Activated CD8-positive, alpha-beta T cell treated with anti-CD3 and anti-CD28 coated beads for 36 hours (primary cell): ENCODE results near the gene CYB5B. TPM values are rescaled to one million over a fixed set of nuclear protein-coding genes. Genes with fewer than 3 reads are reported as not detected.

Experiments
- ATAC-seq: fragments of 200-7000 bp; cut with Tn5 transposase; one replicate; pipeline ENCODE4 v1.10.0; 2021; ENCODE audit warnings: mild to moderate bottlenecking, moderate library complexity
- CTCF ChIA-PET: fragments of 350-600 bp; sonication (Branson Sonifier 250); formaldehyde crosslinking; loops from one replicate; lab custom pipeline; 2021; ENCODE audit warnings: antibody characterized with exemption; lab: Charles Lee
- POLR2A ChIA-PET: fragments of 350-600 bp; sonication (Branson Sonifier 250); formaldehyde crosslinking; loops from one replicate; lab custom pipeline; 2021; ENCODE audit warnings: antibody characterized with exemption; lab: Charles Lee
- DNase-seq: peaks from one replicate; pipeline ENCODE4 v3.0.0-alpha.2; 2020
- H3K27ac Mint-ChIP-seq: one replicate; pipeline ENCODE4 v1.8.0; 2021; ENCODE audit warnings: mild to moderate bottlenecking, mixed read lengths
- H3K27me3 Mint-ChIP-seq: one replicate; pipeline ENCODE4 v1.8.0; 2021; ENCODE audit warnings: mixed read lengths
- H3K36me3 Mint-ChIP-seq: one replicate; pipeline ENCODE4 v1.8.0; 2021; ENCODE audit warnings: low read depth, mixed read lengths
- H3K4me1 Mint-ChIP-seq: one replicate; pipeline ENCODE4 v1.8.0; 2021; ENCODE audit warnings: low read depth, mixed read lengths
- H3K4me3 Mint-ChIP-seq: one replicate; pipeline ENCODE4 v1.8.0; 2021; ENCODE audit warnings: mild to moderate bottlenecking, moderate library complexity, mixed read lengths
- H3K9me3 Mint-ChIP-seq: one replicate; pipeline ENCODE4 v1.8.0; 2021; ENCODE audit warnings: mixed read lengths
- CTCF ChIP-seq: fragments of 200-600 bp; IDR thresholded peaks from one replicate; pipeline ENCODE4 v1.8.0; 2022; ENCODE audit warnings: antibody characterized with exemption, mild to moderate bottlenecking
- intact Hi-C: fragments of 100-400 bp; cut with micrococcal nuclease; formaldehyde crosslinking; loops from one replicate; pipeline ENCODE4 v1.10.0; 2022
- total RNA-seq, 2 experiments: library from RNA; stranded (reverse); gene quantifications; one replicate each; pipeline ENCODE4 v1.2.3, GENCODE V29; 2021

The CYB5B gene
- total RNA-seq, 2 experiments from 2014 or later = 159 to 163 TPM

- intact Hi-C loops = no loop called here
- no peaks in the 10 kb centered on the region for H3K27me3 Mint-ChIP-seq
- CTCF ChIA-PET = interaction anchor here (1.8 kb wide), 1 partner anchor 12 kb away, joined by 5 read pairs; no protein-coding TSS in a partner anchor
- no peaks in the 10 kb centered on the region for H3K4me1 Mint-ChIP-seq
- POLR2A ChIA-PET = interaction anchor here (0.6 kb wide), 1 partner anchor 580 kb away, joined by 3 read pairs; no protein-coding TSS in a partner anchor
- no peak overlapping the region for H3K27ac Mint-ChIP-seq
- ATAC-seq (no peak), DNase-seq (no peak)
- H3K36me3 Mint-ChIP-seq = no peaks in the 10 kb centered on the region
- no peaks in the 10 kb centered on the region for H3K9me3 Mint-ChIP-seq
- TF ChIP-seq CTCF = no peak
- no peak overlapping the region for H3K4me3 Mint-ChIP-seq
These were observed 59.2 kb downstream of the CYB5B start for GRCh38 chr16:69483611-69484010.

- no peak for ATAC-seq
- no peak for DNase-seq
- Mint-ChIP-seq H3K4me1 (no peaks in the 10 kb centered on the region), H3K9me3 (no peaks in the 10 kb centered on the region), H3K27ac (no peak overlapping the region), H3K36me3 (no peaks in the 10 kb centered on the region), H3K27me3 (no peaks in the 10 kb centered on the region), H3K4me3 (no peak overlapping the region)
- TF ChIP-seq CTCF = no peak
- intact Hi-C loops = no loop called here
- ChIA-PET CTCF (no interaction called here), POLR2A (interaction anchor here (0.5 to 0.9 kb wide), 5 partner anchors 11 to 1006 kb away, joined by 3 to 4 read pairs (median 3); no protein-coding TSS in a partner anchor)
These were observed 60.9 kb downstream of the CYB5B start for GRCh38 chr16:69485361-69485760.

- no peaks in the 10 kb centered on the region for H3K36me3 Mint-ChIP-seq
- intact Hi-C loops = no loop called here
- no peak overlapping the region for H3K4me3 Mint-ChIP-seq
- DNase-seq (no peak), ATAC-seq (no peak)
- TF ChIP-seq CTCF = no peak
- ChIA-PET CTCF (no interaction called here), POLR2A (interaction anchor here (0.5 to 0.9 kb wide), 2 partner anchors 10 to 16 kb away, joined by 3 to 4 read pairs; no protein-coding TSS in a partner anchor)
- H3K4me1 Mint-ChIP-seq = no peaks in the 10 kb centered on the region
- H3K27ac Mint-ChIP-seq = no peak overlapping the region
- H3K9me3 Mint-ChIP-seq = no peaks in the 10 kb centered on the region
- H3K27me3 Mint-ChIP-seq = no peaks in the 10 kb centered on the region
These were observed 61.4 kb downstream of the CYB5B start for GRCh38 chr16:69485816-69486215.

- no peaks in the 10 kb centered on the region for H3K36me3 Mint-ChIP-seq
- H3K9me3 Mint-ChIP-seq = no peaks in the 10 kb centered on the region
- ChIA-PET POLR2A (no interaction called here), CTCF (no interaction called here)
- intact Hi-C loops = no loop called here
- TF ChIP-seq CTCF = no peak
- no peak overlapping the region for H3K4me3 Mint-ChIP-seq
- no peak for ATAC-seq
- H3K4me1 Mint-ChIP-seq = no peaks in the 10 kb centered on the region
- H3K27ac Mint-ChIP-seq = no peak overlapping the region
- H3K27me3 Mint-ChIP-seq = no peaks in the 10 kb centered on the region
- DNase-seq = no peak
These were observed 61.9 kb downstream of the CYB5B start for GRCh38 chr16:69486272-69486671.

- H3K27ac Mint-ChIP-seq = no peak overlapping the region
- H3K4me1 Mint-ChIP-seq = no peaks in the 10 kb centered on the region
- no peak for ATAC-seq
- H3K36me3 Mint-ChIP-seq = no peaks in the 10 kb centered on the region
- no peaks in the 10 kb centered on the region for H3K27me3 Mint-ChIP-seq
- CTCF ChIA-PET = no interaction called here
- POLR2A ChIA-PET = no interaction called here
- H3K4me3 Mint-ChIP-seq = no peak overlapping the region
- H3K9me3 Mint-ChIP-seq = no peaks in the 10 kb centered on the region
- no peak for TF ChIP-seq CTCF
- DNase-seq = no peak
- intact Hi-C loops = no loop called here
These were observed 62.3 kb downstream of the CYB5B start for GRCh38 chr16:69486724-69487123.
